HepG2 (cell line): ENCODE data around the gene THOP1. TPM values are rescaled to one million over a fixed set of nuclear protein-coding genes. Genes with fewer than 3 reads are reported as not detected.

Experiments
- E2F5 ChIP-seq: sonication (generic); formaldehyde crosslinking; conservative IDR thresholded peaks from 2 replicates; pipeline ENCODE4 v1.4.0; 2020; ENCODE audit warnings: missing genetic modification reagents
- ETV6 ChIP-seq: sonication (generic); formaldehyde crosslinking; conservative IDR thresholded peaks from 2 replicates; pipeline ENCODE4 v1.4.0; 2020; ENCODE audit warnings: missing genetic modification reagents
- GABPA ChIP-seq, 2 experiments: IDR thresholded peaks; 2 replicates each; pipeline ENCODE4 v1.6.1; 2011 to 2016; ENCODE audit warnings: low read depth in 2 of 2, low read length in 1 of 2, missing biosample characterization in 1 of 2, missing genetic modification characterization in 1 of 2
- HMGA1 ChIP-seq: sonication (generic); formaldehyde crosslinking; conservative IDR thresholded peaks from 2 replicates; pipeline ENCODE4 v1.4.0; 2020; ENCODE audit warnings: missing genetic modification reagents
- HMGXB4 ChIP-seq, 2 experiments: sonication (generic) in 1 of 2; formaldehyde crosslinking in 1 of 2; IDR thresholded peaks; 2 replicates each; pipeline versions ENCODE4 v1.4.0 to v1.6.1; 2018 to 2020; ENCODE audit warnings: missing genetic modification reagents in 2 of 2, borderline replicate concordance in 1 of 2, low read depth in 1 of 2, mild to moderate bottlenecking in 1 of 2, missing biosample characterization in 1 of 2
- HOXA7 ChIP-seq: sonication (generic); formaldehyde crosslinking; IDR thresholded peaks from 2 replicates; pipeline ENCODE4 v1.8.1; 2022; ENCODE audit warnings: mild to moderate bottlenecking, missing genetic modification reagents, moderate library complexity
- KDM2A ChIP-seq: sonication (generic); formaldehyde crosslinking; IDR thresholded peaks from 2 replicates; pipeline ENCODE4 v1.4.0; 2020; ENCODE audit warnings: low read depth, missing genetic modification reagents, borderline replicate concordance
- MAX ChIP-seq: IDR thresholded peaks from 2 replicates; pipeline ENCODE4 v1.6.1; 2012; ENCODE audit warnings: inconsistent platforms
- MLXIP ChIP-seq: sonication (generic); formaldehyde crosslinking; IDR thresholded peaks from 2 replicates; pipeline ENCODE4 v1.9.0; 2021; ENCODE audit warnings: missing genetic modification reagents, borderline replicate concordance
- NR2F6 ChIP-seq, 2 experiments: IDR thresholded peaks; 2 replicates each; pipeline ENCODE4 v1.6.1; 2016; ENCODE audit warnings: antibody characterized with exemption in 1 of 2, mild to moderate bottlenecking in 1 of 2
- PHF20 ChIP-seq: sonication (generic); formaldehyde crosslinking; IDR thresholded peaks from 2 replicates; pipeline ENCODE4 v1.5.0; 2020; ENCODE audit warnings: mild to moderate bottlenecking, missing genetic modification reagents
- ZNF205 ChIP-seq: IDR thresholded peaks from 2 replicates; pipeline ENCODE4 v1.6.1; 2018; ENCODE audit warnings: missing biosample characterization, missing genetic modification reagents
- ZNF256 ChIP-seq: sonication (generic); formaldehyde crosslinking; conservative IDR thresholded peaks from 2 replicates; pipeline ENCODE4 v1.4.0; 2020; ENCODE audit warnings: missing genetic modification reagents
- ZNF44 ChIP-seq: sonication (generic); formaldehyde crosslinking; IDR thresholded peaks from 2 replicates; pipeline ENCODE4 v1.5.1; 2020; ENCODE audit warnings: mild to moderate bottlenecking, missing genetic modification reagents
- ZNF746 ChIP-seq: sonication (generic); formaldehyde crosslinking; IDR thresholded peaks from 2 replicates; pipeline ENCODE4 v1.8.0; 2022; ENCODE audit warnings: mild to moderate bottlenecking, missing genetic modification reagents
- ZNF790 ChIP-seq: sonication (generic); formaldehyde crosslinking; IDR thresholded peaks from 2 replicates; pipeline ENCODE4 v1.8.0; 2022; ENCODE audit warnings: missing genetic modification reagents, mild to moderate bottlenecking, borderline replicate concordance
- polyA plus RNA-seq, 8 experiments: library from polyadenylated mRNA; depleted of rRNA in 3 of 8; stranded (reverse) in 7 of 8; unstranded in 1 of 8; fragments of >200 nt; fragmentation: Illumina TruSeq in 4 of 8; extraction: Trizol in 4 of 8; gene quantifications; 2 replicates each; pipeline versions ENCODE4 v1.2.1 to v1.2.3, GENCODE V29; 2011 to 2016; ENCODE audit warnings: low read depth in 4 of 8, missing spikeins in 1 of 8, mixed read lengths in 1 of 8; ENCODE audit not compliant: insufficient read depth in 1 of 8
- total RNA-seq, 5 experiments: library from RNA; depleted of rRNA; stranded (reverse); fragments of >200 nt; fragmentation: Illumina TruSeq; extraction: Trizol; gene quantifications; 2 replicates each; pipeline ENCODE4 v1.2.3, GENCODE V29; 2016; ENCODE audit warnings: low read depth in 1 of 5
- TF ChIP-seq, protein P1 (sequence below): sonication (generic); formaldehyde crosslinking; IDR thresholded peaks from 2 replicates; pipeline ENCODE4 v1.5.1; 2020; ENCODE audit warnings: missing genetic modification reagents, mild to moderate bottlenecking, borderline replicate concordance
- TF ChIP-seq, protein P2 (sequence below): sonication (generic); formaldehyde crosslinking; conservative IDR thresholded peaks from 2 replicates; pipeline ENCODE4 v1.8.0; 2022; ENCODE audit warnings: mild to moderate bottlenecking, moderate library complexity, missing genetic modification reagents

The THOP1 gene
- total and polyA plus RNA-seq, 2 of the 13 experiments (the other 11 are each of a cell fraction or from before 2014, with no cell fraction given), result 74.4 to 116 TPM

- TF ChIP-seq ZNF790 (CRISPR knock-in tag) (peak; percentile 97; the same call in 1 of the 2 replicates), MAX (peak; percentile 82), NR2F6 (IDR thresholded peaks at IDR 0.05) (peak; percentile 36; the same call in 1 of the 2 replicates), NR2F6 (CRISPR knock-in tag; IDR thresholded peaks at IDR 0.05) (peak; percentile 71), PHF20 (CRISPR knock-in tag) (peak; percentile 91), ZNF44 (CRISPR knock-in tag) (peak; percentile 81; the same call in 1 of the 2 replicates), HMGXB4 (CRISPR knock-in tag; IDR thresholded peaks at IDR 0.05; ENCODE audit: borderline replicate concordance in 1 of 2, low read depth in 1 of 2) (peak; percentile 33 to 76; a peak in 2 of 4 replicates), ZNF746 (peak; percentile 80), ZNF205 (CRISPR knock-in tag) (peak; percentile 97), ETV6 (CRISPR knock-in tag) (peak; percentile 99), E2F5 (CRISPR knock-in tag) (peak; percentile 87), MLXIP (CRISPR knock-in tag) (peak; percentile 85), ZNF256 (0 out of 2 replicates have a peak, but pooled peaks have one; percentile 82), KDM2A (CRISPR knock-in tag) (peak; percentile 98), GABPA (IDR thresholded peaks at IDR 0.05; ENCODE audit: low read depth, low read length) (peak; percentile 88), GABPA (CRISPR knock-in tag; IDR thresholded peaks at IDR 0.05; ENCODE audit: low read depth) (peak; percentile 96), HMGA1 (CRISPR knock-in tag) (no peak), HOXA7 (CRISPR knock-in tag) (0 out of 2 replicates have a peak, but pooled peaks have one; percentile 51)
- TF ChIP-seq, protein P1, sequence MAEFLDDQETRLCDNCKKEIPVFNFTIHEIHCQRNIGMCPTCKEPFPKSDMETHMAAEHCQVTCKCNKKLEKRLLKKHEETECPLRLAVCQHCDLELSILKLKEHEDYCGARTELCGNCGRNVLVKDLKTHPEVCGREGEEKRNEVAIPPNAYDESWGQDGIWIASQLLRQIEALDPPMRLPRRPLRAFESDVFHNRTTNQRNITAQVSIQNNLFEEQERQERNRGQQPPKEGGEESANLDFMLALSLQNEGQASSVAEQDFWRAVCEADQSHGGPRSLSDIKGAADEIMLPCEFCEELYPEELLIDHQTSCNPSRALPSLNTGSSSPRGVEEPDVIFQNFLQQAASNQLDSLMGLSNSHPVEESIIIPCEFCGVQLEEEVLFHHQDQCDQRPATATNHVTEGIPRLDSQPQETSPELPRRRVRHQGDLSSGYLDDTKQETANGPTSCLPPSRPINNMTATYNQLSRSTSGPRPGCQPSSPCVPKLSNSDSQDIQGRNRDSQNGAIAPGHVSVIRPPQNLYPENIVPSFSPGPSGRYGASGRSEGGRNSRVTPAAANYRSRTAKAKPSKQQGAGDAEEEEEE, result peak; percentile 54; the same call in 1 of the 2 replicates
- TF ChIP-seq, protein P2, sequence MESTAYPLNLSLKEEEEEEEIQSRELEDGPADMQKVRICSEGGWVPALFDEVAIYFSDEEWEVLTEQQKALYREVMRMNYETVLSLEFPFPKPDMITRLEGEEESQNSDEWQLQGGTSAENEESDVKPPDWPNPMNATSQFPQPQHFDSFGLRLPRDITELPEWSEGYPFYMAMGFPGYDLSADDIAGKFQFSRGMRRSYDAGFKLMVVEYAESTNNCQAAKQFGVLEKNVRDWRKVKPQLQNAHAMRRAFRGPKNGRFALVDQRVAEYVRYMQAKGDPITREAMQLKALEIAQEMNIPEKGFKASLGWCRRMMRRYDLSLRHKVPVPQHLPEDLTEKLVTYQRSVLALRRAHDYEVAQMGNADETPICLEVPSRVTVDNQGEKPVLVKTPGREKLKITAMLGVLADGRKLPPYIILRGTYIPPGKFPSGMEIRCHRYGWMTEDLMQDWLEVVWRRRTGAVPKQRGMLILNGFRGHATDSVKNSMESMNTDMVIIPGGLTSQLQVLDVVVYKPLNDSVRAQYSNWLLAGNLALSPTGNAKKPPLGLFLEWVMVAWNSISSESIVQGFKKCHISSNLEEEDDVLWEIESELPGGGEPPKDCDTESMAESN (CRISPR knock-in tag), result peak; percentile 90
Measured at GRCh38 chr19:2739602-2740313, 45.5 kb upstream of the THOP1 start, which contains the start of gene SLC39A3 (continued).
